Rectal smooth muscle tissue (tissue), 1 donor: Measurements from ENCODE around the gene LEUTX.
A peak's percentile ranks its signal among the peaks of the same experiment; 100 is the strongest.
"Not testable (repeated sequence)": the region's sequence is repeated elsewhere in the genome, so short reads cannot be mapped to it uniquely, and the experiment has no call there.

Experiments used
- H3K27ac ChIP-seq: one replicate; pipeline ENCODE4 v1.7.0; 2013; ENCODE audit warnings: low read depth, low read length, inconsistent platforms
- H3K27me3 ChIP-seq: one replicate; pipeline ENCODE4 v1.7.0; 2013; ENCODE audit warnings: low read length; ENCODE audit not compliant: control insufficient read depth, insufficient read depth
- H3K36me3 ChIP-seq: one replicate; pipeline ENCODE4 v1.7.0; 2013; ENCODE audit warnings: low read length; ENCODE audit not compliant: control insufficient read depth, insufficient read depth
- H3K4me1 ChIP-seq: one replicate; pipeline ENCODE4 v1.7.0; 2013; ENCODE audit warnings: low read length; ENCODE audit not compliant: control insufficient read depth, insufficient read depth
- H3K4me3 ChIP-seq: one replicate; pipeline ENCODE4 v1.7.0; 2013; ENCODE audit warnings: low read length
- H3K9ac ChIP-seq: one replicate; pipeline ENCODE4 v1.7.0; 2013; ENCODE audit warnings: low read length

Gene LEUTX

GRCh38 chr19:39752390-39752789 lies 26.3 kb upstream of the LEUTX start:
- H3K27ac ChIP-seq, result no peak overlapping the region

GRCh38 chr19:39752795-39753194 lies 25.9 kb upstream of the LEUTX start:
- no peaks in the 10 kb centered on the region for H3K4me1 ChIP-seq
- no peak overlapping the region for H3K9ac ChIP-seq
- H3K4me3 ChIP-seq, result no peak overlapping the region
- H3K27me3 ChIP-seq, result no peaks in the 10 kb centered on the region
- H3K27ac ChIP-seq, result no peak overlapping the region
- no peaks in the 10 kb centered on the region for H3K36me3 ChIP-seq

More at GRCh38 chr19:39752390-39752789, 26.3 kb upstream of the LEUTX start:
- Histone ChIP-seq H3K36me3 (no peaks in the 10 kb centered on the region), H3K27me3 (no peaks in the 10 kb centered on the region), H3K9ac (no peak overlapping the region), H3K4me1 (no peaks in the 10 kb centered on the region), H3K4me3 (no peak overlapping the region)

DNA sequence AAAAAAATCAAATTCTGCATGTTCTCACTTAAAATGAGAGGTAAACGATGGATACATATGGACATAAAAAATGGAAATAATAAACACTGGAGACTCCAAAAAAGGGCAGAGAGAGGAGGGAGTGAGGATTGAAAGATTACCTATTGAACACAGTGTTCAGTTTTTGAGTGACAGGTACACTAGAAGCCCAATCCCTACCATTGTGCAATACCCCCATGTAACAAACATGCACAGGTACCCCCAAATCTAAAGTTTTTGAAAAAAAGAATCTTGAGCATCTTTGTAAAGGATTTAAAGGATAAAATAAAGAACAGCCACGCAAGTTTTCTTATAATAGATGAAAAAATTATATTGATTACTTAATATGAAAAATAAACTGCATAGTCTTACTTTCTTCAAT lies 24.1 kb upstream of the LEUTX start:
- H3K4me3 ChIP-seq, result no peak overlapping the region
- H3K27me3 ChIP-seq, result no peaks in the 10 kb centered on the region
- H3K36me3 ChIP-seq, result no peaks in the 10 kb centered on the region
- H3K4me1 ChIP-seq, result no peaks in the 10 kb centered on the region
- no peak overlapping the region for H3K27ac ChIP-seq
- H3K9ac ChIP-seq, result no peak overlapping the region

DNA sequence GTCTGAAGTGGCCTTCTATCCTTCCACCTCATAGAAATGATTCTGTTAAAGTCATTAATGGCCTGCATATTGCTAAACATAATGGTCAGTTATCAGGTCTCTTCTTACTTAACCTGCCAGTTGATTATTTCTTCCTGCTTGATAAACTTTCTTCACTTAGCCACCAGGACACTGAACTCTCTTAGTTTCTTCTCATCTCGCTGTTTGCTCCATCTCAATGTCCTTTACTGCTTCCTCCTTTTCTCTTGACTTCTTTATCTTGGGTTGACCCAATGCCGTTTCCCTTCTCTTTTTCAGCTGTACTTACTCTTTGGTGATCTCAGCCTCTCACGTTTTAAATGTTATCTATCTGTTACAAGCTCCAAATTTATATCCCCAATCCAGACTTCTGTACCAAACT lies 23.7 kb upstream of the LEUTX start:
- Histone ChIP-seq H3K4me3 (no peak overlapping the region), H3K4me1 (no peaks in the 10 kb centered on the region), H3K27me3 (no peaks in the 10 kb centered on the region), H3K9ac (no peak overlapping the region), H3K36me3 (no peaks in the 10 kb centered on the region), H3K27ac (no peak overlapping the region)

- Histone ChIP-seq H3K27ac (no peak overlapping the region), H3K36me3 (no peaks in the 10 kb centered on the region), H3K4me1 (no peaks in the 10 kb centered on the region), H3K9ac (no peak overlapping the region), H3K4me3 (no peak overlapping the region), H3K27me3 (no peaks in the 10 kb centered on the region)
Observed at GRCh38 chr19:39759457-39760184, 19.0 kb upstream of the LEUTX start.

DNA sequence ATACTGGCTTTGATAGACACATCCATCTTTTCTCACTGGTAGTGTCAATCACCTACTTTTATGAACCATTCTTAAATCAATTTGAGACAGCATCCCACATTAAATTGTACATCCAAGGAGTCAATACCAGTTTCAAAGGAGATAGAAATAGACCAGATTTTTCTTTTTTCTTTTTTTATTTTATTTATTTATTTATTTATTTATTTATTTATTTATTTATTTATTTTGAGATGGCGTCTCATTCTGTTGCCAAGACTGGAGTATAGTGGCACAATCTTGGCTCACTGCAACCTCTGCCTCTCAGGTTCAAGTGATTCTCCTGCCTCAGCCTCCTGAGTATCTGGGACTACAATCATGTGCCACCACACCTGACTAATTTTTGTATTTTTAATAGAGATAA lies 16.8 kb upstream of the LEUTX start:
- not testable (repeated sequence) for H3K27ac ChIP-seq, H3K27me3 ChIP-seq, H3K9ac ChIP-seq, H3K36me3 ChIP-seq, H3K4me1 ChIP-seq, H3K4me3 ChIP-seq

- H3K9ac ChIP-seq, result no peak overlapping the region
- H3K4me1 ChIP-seq, result no peaks in the 10 kb centered on the region
- no peaks in the 10 kb centered on the region for H3K27me3 ChIP-seq
- no peaks in the 10 kb centered on the region for H3K36me3 ChIP-seq
- H3K4me3 ChIP-seq, result no peak overlapping the region
- no peak overlapping the region for H3K27ac ChIP-seq
Observed at GRCh38 chr19:39765091-39766076, 13.3 kb upstream of the LEUTX start.

GRCh38 chr19:39768334-39768733 lies 10.3 kb upstream of the LEUTX start:
- H3K9ac ChIP-seq, result no peak overlapping the region
- H3K4me1 ChIP-seq, result no peaks in the 10 kb centered on the region
- no peak overlapping the region for H3K27ac ChIP-seq
- H3K36me3 ChIP-seq, result no peaks in the 10 kb centered on the region
- no peaks in the 10 kb centered on the region for H3K27me3 ChIP-seq
- H3K4me3 ChIP-seq, result no peak overlapping the region

GRCh38 chr19:39768786-39769185 lies 9.9 kb upstream of the LEUTX start:
- H3K27ac ChIP-seq, result no peak overlapping the region
- H3K4me1 ChIP-seq, result no peaks in the 10 kb centered on the region
- H3K4me3 ChIP-seq, result no peak overlapping the region
- no peak overlapping the region for H3K9ac ChIP-seq
- H3K27me3 ChIP-seq, result no peaks in the 10 kb centered on the region
- no peaks in the 10 kb centered on the region for H3K36me3 ChIP-seq

DNA sequence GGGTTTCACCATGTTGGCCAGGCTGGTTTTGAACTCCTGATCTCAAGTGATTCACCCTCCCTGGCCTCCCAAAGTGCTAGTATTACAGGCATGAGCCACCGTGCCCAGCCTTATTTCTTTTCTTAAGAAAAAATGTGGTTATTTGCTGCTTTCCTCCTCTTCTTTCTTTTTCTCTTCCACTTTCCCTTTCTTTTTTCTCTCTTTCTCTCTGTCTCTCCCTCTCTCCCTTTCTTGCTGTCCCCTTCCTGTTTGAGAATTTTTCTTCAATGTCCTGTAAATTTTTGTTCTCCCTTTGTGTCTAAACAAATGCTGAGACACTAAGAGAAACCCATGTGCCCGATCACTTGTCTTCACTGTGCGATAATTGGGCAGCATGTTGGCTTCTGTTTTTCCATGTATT lies 2.2 kb downstream of the LEUTX start:
- Histone ChIP-seq H3K27ac (no peak overlapping the region), H3K9ac (no peak overlapping the region), H3K36me3 (no peaks in the 10 kb centered on the region), H3K4me3 (no peak overlapping the region), H3K27me3 (no peaks in the 10 kb centered on the region), H3K4me1 (no peaks in the 10 kb centered on the region)

DNA sequence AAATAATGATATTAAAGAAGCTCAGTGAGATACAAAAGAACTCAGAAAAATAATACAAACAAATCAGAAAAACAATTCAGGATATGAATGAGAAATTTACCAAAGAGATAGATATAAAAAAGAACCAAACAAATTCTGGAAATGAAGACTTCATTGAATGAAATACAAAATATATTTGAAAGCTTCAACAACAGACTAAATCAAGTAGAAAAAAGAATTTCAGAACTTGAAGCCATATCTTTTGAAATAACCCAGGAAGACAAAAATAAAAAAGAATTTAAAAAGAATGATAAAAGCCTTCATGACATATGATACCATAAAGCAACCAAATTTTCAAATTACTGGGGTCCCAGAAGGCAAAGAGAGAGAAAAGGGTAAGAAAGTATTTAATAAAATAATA lies 9.6 kb downstream of the LEUTX start:
- H3K36me3 ChIP-seq, result no peaks in the 10 kb centered on the region
- no peak overlapping the region for H3K9ac ChIP-seq
- no peak overlapping the region for H3K4me3 ChIP-seq
- no peaks in the 10 kb centered on the region for H3K4me1 ChIP-seq
- H3K27ac ChIP-seq, result no peak overlapping the region
- no peaks in the 10 kb centered on the region for H3K27me3 ChIP-seq

DNA sequence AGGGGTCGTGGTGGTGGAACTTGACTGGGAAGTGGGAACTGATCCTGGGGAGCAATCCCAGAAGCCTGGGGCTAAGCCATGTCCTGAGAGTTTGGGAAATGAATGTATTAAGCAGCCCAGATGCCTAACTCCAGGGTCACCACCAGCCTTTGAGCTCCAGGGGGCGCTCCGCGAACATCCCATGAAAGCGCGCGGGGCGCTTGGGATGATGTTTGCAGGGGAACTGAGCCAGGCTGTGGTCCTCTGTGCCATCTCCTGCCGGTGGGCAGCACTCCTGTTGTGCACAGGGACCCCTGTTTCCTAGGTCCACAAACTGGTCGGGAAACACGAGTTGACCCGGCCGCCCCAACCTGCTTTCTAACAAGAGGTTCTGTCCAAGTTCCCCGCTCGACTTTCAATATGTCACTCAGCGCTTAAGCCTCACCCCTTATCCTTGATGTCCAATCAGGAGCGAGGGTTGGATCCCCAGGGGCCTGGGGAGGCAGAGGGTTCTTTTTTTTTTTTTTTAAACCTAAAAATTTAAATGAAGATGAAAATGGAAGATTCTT lies 14.4 kb downstream of the LEUTX start:
- H3K27me3 ChIP-seq, result no peaks in the 10 kb centered on the region
- H3K4me1 ChIP-seq, result no peaks in the 10 kb centered on the region
- H3K36me3 ChIP-seq, result no peaks in the 10 kb centered on the region
- no peak overlapping the region for H3K9ac ChIP-seq
- H3K4me3 ChIP-seq, result peak overlapping the region; percentile 72
- H3K27ac ChIP-seq, result no peak overlapping the region
